Choroid plexus epithelial cell (primary cell): ENCODE data around the gene STAM2.
"Not testable (repeated sequence)": the region's sequence is repeated elsewhere in the genome, so short reads cannot be mapped to it uniquely, and the experiment has no call there.

Experiments used
- DNase-seq: peaks from one replicate; pipeline ENCODE4 v3.0.0-alpha.2; 2010; ENCODE audit warnings: low read depth
- H3K4me3 ChIP-seq: 2 replicates; pipeline ENCODE4 v1.5.1; 2011; ENCODE audit warnings: low read depth, mild to moderate bottlenecking, control low read depth, low read length, moderate library complexity
- TF ChIP-seq, protein P1 (sequence below): conservative IDR thresholded peaks from 2 replicates; pipeline ENCODE4 v1.5.1; 2011; ENCODE audit warnings: low read depth, mild to moderate bottlenecking, control low read depth, inconsistent platforms, low read length, moderate library complexity

The STAM2 gene

DNA sequence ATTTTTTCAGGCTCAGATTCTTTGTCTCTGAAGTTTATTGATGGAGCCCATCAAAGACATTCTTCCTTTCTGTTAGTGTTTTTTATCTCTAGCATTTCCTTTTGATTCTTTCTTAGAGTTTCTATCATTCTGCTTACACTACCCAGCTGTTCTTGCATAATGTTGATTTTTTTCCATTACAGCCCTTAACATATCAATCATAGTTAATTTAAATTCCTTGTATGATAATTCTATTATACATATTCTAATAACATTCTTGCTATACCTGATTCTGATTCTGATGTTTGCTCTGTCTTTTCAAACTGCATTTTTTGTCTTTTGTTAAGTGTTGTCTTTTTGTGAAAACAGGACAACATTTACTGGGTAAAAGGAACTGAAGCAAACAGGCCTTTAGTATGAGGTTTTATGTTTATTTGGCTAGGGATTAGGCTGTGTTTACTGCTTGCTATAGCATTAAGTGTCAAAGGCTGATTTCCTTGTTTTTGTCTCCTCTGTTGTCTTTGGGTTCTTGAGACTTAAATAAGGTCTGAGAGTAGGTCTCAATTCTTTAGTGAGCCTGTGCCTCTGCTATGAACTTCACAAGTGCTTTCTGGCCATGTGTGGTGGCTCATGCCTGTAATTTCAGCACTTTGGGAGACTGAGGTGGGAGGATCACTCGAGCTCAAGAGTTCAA lies 8.0 kb upstream of the STAM2 start:
- DNase-seq, result no peak
- TF ChIP-seq, protein P1, sequence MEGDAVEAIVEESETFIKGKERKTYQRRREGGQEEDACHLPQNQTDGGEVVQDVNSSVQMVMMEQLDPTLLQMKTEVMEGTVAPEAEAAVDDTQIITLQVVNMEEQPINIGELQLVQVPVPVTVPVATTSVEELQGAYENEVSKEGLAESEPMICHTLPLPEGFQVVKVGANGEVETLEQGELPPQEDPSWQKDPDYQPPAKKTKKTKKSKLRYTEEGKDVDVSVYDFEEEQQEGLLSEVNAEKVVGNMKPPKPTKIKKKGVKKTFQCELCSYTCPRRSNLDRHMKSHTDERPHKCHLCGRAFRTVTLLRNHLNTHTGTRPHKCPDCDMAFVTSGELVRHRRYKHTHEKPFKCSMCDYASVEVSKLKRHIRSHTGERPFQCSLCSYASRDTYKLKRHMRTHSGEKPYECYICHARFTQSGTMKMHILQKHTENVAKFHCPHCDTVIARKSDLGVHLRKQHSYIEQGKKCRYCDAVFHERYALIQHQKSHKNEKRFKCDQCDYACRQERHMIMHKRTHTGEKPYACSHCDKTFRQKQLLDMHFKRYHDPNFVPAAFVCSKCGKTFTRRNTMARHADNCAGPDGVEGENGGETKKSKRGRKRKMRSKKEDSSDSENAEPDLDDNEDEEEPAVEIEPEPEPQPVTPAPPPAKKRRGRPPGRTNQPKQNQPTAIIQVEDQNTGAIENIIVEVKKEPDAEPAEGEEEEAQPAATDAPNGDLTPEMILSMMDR, result no peak
- H3K4me3 ChIP-seq, result no peak overlapping the region

DNA sequence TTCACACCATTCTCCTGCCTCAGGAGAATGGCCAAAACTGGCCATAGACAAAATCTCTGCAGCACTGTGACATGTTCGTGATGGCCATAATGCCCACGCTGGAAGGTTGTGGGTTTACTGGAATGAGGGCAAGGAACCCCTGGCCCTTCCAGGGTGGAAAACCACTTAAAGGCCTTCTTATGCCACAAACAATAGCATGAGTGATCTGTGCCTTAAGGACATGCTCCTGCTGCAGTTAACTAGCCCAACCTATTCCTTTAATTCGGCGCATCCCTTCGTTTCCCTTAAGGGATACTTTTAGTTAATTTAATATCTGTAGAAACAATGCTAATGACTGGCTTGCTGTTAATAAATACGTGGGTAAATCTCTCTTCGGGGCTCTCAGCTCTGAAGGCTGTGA lies 2.1 kb upstream of the STAM2 start:
- DNase-seq, H3K4me3 ChIP-seq: not testable (repeated sequence)

DNA sequence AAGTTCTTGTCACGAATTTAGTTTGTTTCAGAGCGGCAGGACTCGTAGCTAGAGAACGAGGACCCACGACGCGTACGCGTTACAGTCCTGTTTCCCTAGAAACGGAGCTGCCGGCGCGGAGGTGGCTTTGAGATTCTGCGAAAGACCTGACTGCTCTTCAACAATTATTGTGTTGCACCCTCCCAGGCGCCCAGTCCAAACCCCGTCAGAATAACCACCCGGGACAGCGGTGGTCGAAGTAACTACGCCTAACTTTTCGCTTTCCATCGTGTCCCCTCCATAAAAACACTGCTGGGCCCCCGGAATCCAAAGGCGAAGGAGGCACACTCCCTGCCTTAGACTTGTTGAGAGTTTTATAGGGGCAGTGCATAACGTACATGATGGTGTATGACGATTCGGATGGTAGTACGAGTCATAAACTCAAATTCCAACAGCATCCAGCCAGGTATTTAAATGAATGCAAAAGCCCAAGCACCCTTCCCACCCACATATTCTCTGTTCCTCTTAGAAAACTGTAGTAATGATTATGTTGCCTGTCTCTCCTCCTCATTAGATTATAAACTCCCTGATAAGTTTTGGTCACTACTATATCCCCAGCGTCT lies 651 bp upstream of the STAM2 start:
- peak; percentile 41 for DNase-seq
- TF ChIP-seq, protein P1, result no peak

DNA sequence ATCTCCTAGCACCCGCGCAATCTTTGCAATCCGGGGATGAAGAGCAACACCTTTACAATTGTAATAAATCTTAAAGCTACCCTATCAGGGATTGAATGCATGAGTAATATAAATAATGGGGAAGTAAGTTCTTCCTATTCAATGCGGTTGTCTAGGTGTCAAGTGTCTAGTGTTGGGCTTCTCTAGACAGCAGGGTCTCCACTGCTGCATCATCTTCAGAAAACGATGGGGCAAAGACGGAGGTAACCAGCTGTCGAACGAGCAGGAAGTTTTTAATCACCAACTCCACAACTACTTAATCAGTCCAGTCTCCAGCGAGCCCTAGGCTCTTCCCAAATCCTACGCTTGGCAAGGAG lies 573 bp downstream of the STAM2 start:
- TF ChIP-seq, protein P1, result no peak
- H3K4me3 ChIP-seq, result peak overlapping the region; percentile 80
- no peak for DNase-seq

More for the DNA sequence above, 651 bp upstream of the STAM2 start:
- H3K4me3 ChIP-seq, result peak overlapping the region; percentile 80

DNA sequence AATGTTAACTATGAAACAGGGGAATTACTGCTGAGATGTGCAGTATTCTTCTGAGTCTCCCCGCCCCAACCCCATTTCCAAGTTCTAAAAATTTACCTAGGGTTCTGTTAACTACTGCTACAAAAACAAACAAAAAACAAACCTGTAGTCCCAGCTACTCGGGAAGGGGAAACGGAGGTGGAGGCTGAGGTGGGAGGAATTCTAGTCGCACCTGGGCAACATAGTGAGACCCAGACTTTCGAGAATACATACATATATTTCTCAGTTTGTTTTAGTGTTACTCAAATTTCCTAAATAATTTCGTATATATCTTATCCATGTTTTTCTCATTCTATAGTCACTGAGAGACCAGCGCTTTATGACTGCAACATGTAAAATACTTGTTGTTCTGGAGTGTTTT lies 989 bp downstream of the STAM2 start:
- TF ChIP-seq, protein P1, result no peak
- peak overlapping the region; percentile 80 for H3K4me3 ChIP-seq
- DNase-seq, result no peak

DNA sequence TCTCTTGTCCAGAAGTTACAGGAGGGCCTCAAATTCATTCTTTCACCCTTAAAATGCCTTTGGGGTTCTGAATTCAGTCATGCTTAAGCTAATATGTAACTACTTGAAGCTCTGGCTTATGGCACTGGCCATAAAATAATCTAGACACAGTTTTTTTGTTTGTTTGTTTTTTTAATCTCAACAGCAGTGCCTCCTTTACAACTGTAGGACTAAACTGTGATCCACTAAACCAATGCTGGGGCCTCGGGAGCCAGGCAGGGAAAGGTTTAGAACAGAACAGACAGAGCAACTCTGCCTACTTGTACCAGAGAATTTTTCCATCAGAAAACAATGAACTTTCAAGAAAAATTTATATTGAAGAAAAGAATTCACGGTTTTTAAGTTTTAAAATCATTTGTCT lies 1.7 kb downstream of the STAM2 start:
- TF ChIP-seq, protein P1, result no peak
- H3K4me3 ChIP-seq, result no peak overlapping the region
- no peak for DNase-seq

DNA sequence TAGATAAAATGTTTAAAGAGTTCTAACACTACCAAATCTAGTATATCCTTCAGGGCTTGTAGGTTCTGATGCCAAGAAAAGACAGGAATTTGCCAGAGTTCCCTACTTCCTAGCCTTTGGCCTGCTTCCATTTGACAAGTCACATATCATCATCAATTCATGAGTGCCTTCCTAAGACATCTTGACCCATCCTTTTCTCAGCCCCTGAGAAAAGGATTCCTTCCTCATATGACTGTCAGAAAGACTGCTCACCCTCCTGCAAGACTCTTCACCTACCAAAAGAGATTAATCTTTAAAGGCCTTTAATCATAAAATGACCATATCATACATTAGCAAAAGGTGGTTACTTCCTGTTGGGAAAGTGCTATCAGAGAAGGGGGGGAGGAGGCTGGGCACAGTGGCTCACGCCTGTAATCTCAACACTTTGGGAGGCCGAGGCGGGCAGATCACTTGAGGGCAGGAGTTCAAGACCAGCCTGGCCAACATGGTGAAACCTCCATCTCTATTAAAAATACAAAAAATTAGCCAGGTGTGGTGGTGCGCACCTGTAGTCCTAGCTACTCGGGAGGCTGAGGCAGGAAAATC lies 3.3 kb downstream of the STAM2 start:
- not testable (repeated sequence) for DNase-seq, H3K4me3 ChIP-seq

DNA sequence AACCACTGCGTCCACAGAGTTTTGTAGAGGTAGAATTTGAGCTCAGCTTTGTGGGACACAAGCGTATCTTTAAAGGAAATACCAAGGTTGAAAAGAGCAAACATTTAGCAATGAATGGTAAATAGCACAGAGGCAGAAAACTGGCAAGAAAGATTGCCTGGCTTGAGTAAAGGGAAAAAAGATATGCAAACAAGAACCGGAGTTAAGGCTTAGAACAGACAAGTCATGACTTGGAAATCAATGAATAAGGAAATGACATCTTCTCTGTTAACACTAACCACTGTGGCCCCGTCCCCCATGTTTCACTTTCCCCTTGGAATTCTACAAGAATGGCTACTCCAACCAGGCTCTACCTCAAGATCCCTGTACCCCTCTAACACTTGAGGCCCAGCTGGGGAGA lies 3.8 kb downstream of the STAM2 start:
- TF ChIP-seq, protein P1, result no peak
- H3K4me3 ChIP-seq, result no peak overlapping the region
- DNase-seq, result peak; percentile 25

DNA sequence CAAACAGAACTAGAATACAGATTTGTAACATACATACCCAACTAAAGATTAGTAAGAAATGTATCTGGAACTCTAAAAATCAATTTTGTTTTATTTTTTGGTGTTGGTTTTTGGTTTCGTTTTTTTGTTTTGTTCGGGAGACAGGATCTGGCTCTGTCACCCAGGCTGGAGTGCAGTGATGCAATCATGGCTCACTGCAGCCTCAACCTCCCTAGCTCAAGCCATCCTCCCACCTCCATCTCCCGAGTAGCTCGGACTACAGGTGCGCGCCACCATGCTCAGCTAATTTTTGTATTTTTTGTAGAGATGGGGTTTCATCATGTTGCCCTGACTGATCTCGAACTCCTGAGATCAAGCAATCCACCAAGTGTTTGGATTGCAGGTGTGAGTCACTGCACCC lies 6.4 kb downstream of the STAM2 start:
- H3K4me3 ChIP-seq, DNase-seq: not testable (repeated sequence)

DNA sequence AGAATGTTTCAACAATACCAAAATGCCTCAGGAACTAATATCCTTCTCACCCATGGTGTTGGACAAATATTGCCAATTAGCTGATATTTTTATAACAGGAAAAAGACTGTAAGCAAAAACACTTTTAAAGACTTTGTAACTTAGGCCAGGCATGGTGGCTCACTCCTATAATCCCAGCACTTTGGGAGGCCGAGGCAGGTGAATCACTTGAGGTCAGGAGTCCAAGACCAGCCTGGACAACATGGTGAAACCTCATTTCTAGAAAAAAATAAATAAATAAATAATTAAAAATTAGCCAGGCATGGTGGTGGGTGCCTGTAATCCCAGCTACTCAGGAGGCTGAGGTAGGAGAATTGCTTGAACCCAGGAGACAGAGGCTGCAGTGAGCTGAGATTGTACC lies 8.1 kb downstream of the STAM2 start:
- H3K4me3 ChIP-seq, DNase-seq: not testable (repeated sequence)
